ENCODE data around the gene CEACAM6.

The CEACAM6 gene

DNA sequence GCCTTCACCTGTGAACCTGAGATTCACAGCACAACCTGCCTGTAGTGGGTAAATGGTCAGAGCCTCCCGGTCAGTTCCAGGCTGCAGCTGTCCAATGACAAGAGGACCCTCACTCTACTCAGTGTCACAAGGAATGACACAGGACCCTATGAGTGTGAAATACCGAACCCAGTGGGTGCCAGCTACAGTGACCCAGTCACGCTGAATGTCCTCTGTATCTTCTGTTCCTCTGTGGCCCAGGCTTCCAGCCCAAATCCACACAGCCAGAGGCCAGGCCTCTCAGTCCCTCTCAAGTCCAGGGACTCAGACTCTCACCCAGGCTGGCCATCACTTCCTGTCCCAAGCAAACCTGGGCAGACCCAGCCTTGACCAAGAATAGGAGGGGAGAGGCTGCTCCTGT lies 51.8 kb downstream of the CEACAM6 start:
- Histone ChIP-seq H3K36me3 (ENCODE audit: control insufficient read depth in 1 of 2, insufficient read depth in 2 of 2, low read length in 2 of 2) (no peaks in the 10 kb centered on the region), H3K4me3 (ENCODE audit: low read depth in 1 of 2, low read length in 2 of 2) (no peak overlapping the region), H3K9ac (ENCODE audit: low read depth in 1 of 2, low read length in 2 of 2) (no peak overlapping the region), H3K27ac (ENCODE audit: low read depth, low read length) (no peak overlapping the region), H3K9me3 (ENCODE audit: control insufficient read depth in 1 of 2, low read length in 2 of 2) (no peaks in the 10 kb centered on the region), H3K4me1 (ENCODE audit: control insufficient read depth in 1 of 2, insufficient read depth in 2 of 2, low read length in 2 of 2) (no peaks in the 10 kb centered on the region), H3K27me3 (ENCODE audit: control insufficient read depth in 1 of 2, insufficient read depth in 2 of 2, low read length in 2 of 2) (no peaks in the 10 kb centered on the region)

GRCh38 chr19:41808663-41809566 lies 53.6 kb downstream of the CEACAM6 start:
- H3K9me3 ChIP-seq (ENCODE audit: control insufficient read depth in 1 of 2, low read length in 2 of 2), result no peaks in the 10 kb centered on the region
- no peak overlapping the region for H3K9ac ChIP-seq (ENCODE audit: low read depth in 1 of 2, low read length in 2 of 2)
- no peaks in the 10 kb centered on the region for H3K4me1 ChIP-seq (ENCODE audit: control insufficient read depth in 1 of 2, insufficient read depth in 2 of 2, low read length in 2 of 2)
- no peak overlapping the region for H3K4me3 ChIP-seq (ENCODE audit: low read depth in 1 of 2, low read length in 2 of 2)
- H3K27ac ChIP-seq (ENCODE audit: low read depth, low read length), result no peak overlapping the region
- no peaks in the 10 kb centered on the region for H3K36me3 ChIP-seq (ENCODE audit: control insufficient read depth in 1 of 2, insufficient read depth in 2 of 2, low read length in 2 of 2)
- no peaks in the 10 kb centered on the region for H3K27me3 ChIP-seq (ENCODE audit: control insufficient read depth in 1 of 2, insufficient read depth in 2 of 2, low read length in 2 of 2)

DNA sequence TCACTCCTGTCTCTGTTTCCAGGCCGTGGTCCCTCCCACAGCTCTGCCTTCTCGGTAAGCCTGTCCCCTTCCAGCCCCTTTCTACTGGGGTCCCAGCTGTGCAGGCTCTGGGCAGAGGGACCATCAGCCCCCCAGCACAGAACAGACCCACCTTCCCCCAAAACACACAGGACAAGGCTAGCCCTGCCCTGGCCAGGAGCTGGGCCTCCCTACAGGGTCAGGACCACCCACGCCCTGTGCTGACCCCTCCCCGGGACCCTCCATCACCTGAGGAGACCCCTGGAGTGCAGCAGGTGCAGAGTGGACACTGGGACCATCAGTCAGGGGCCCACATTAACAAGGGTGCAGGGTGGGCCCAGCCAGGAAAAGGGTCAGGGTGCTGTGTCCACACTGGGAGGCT lies 55.0 kb downstream of the CEACAM6 start:
- no peaks in the 10 kb centered on the region for H3K4me1 ChIP-seq (ENCODE audit: control insufficient read depth in 1 of 2, insufficient read depth in 2 of 2, low read length in 2 of 2)
- H3K9me3 ChIP-seq (ENCODE audit: control insufficient read depth in 1 of 2, low read length in 2 of 2), result no peaks in the 10 kb centered on the region
- no peaks in the 10 kb centered on the region for H3K36me3 ChIP-seq (ENCODE audit: control insufficient read depth in 1 of 2, insufficient read depth in 2 of 2, low read length in 2 of 2)
- no peaks in the 10 kb centered on the region for H3K27me3 ChIP-seq (ENCODE audit: control insufficient read depth in 1 of 2, insufficient read depth in 2 of 2, low read length in 2 of 2)
- H3K4me3 ChIP-seq (ENCODE audit: low read depth in 1 of 2, low read length in 2 of 2), result no peak overlapping the region
- no peak overlapping the region for H3K9ac ChIP-seq (ENCODE audit: low read depth in 1 of 2, low read length in 2 of 2)
- H3K27ac ChIP-seq (ENCODE audit: low read depth, low read length), result no peak overlapping the region

DNA sequence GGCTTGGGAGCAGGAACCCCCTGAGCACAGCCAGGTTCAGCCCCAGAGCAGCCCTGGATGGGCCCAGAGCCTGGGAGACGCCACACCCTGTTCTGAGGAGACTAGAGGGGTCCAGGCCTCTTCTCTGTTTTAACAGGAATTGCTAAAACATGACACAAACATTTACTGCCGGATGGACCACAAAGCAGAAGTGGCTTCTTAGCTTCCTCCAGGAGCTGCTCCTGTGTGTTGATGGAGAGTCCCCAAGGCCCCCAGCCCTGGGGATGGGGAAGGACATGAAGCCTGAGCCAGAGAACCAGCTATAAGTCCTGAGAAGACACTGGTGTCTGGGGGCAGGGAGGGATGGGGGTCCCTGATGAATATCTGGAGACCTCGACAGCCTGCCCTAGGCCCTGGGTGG lies 55.7 kb downstream of the CEACAM6 start:
- Histone ChIP-seq H3K36me3 (ENCODE audit: control insufficient read depth in 1 of 2, insufficient read depth in 2 of 2, low read length in 2 of 2) (no peaks in the 10 kb centered on the region), H3K9ac (ENCODE audit: low read depth in 1 of 2, low read length in 2 of 2) (no peak overlapping the region), H3K4me1 (ENCODE audit: control insufficient read depth in 1 of 2, insufficient read depth in 2 of 2, low read length in 2 of 2) (no peaks in the 10 kb centered on the region), H3K4me3 (ENCODE audit: low read depth in 1 of 2, low read length in 2 of 2) (no peak overlapping the region), H3K27me3 (ENCODE audit: control insufficient read depth in 1 of 2, insufficient read depth in 2 of 2, low read length in 2 of 2) (no peaks in the 10 kb centered on the region), H3K9me3 (ENCODE audit: control insufficient read depth in 1 of 2, low read length in 2 of 2) (no peaks in the 10 kb centered on the region), H3K27ac (ENCODE audit: low read depth, low read length) (no peak overlapping the region)

DNA sequence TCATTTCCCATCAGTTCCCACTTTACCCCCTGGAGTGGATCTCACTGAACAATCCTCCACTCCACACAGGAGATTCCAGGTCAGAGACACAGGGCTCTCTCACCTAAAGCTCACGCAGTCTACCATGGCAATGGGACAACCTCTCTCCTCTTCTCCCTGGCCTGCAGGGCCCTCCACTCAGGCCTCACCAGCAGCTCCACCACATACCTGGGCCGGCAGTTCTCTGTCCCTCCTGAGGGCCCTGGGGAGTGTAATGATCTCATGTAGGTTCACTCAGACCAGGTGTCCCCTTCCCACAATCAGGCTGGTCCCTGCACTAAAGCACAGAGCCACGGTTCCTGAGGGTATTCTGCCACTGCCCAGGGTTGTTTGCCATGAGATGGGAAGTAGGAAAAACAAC lies 56.7 kb downstream of the CEACAM6 start:
- no peaks in the 10 kb centered on the region for H3K36me3 ChIP-seq (ENCODE audit: control insufficient read depth in 1 of 2, insufficient read depth in 2 of 2, low read length in 2 of 2)
- H3K4me3 ChIP-seq (ENCODE audit: low read depth in 1 of 2, low read length in 2 of 2), result no peak overlapping the region
- H3K27me3 ChIP-seq (ENCODE audit: control insufficient read depth in 1 of 2, insufficient read depth in 2 of 2, low read length in 2 of 2), result no peaks in the 10 kb centered on the region
- no peaks in the 10 kb centered on the region for H3K4me1 ChIP-seq (ENCODE audit: control insufficient read depth in 1 of 2, insufficient read depth in 2 of 2, low read length in 2 of 2)
- no peak overlapping the region for H3K9ac ChIP-seq (ENCODE audit: low read depth in 1 of 2, low read length in 2 of 2)
- H3K27ac ChIP-seq (ENCODE audit: low read depth, low read length), result no peak overlapping the region
- H3K9me3 ChIP-seq (ENCODE audit: control insufficient read depth in 1 of 2, low read length in 2 of 2), result no peaks in the 10 kb centered on the region

DNA sequence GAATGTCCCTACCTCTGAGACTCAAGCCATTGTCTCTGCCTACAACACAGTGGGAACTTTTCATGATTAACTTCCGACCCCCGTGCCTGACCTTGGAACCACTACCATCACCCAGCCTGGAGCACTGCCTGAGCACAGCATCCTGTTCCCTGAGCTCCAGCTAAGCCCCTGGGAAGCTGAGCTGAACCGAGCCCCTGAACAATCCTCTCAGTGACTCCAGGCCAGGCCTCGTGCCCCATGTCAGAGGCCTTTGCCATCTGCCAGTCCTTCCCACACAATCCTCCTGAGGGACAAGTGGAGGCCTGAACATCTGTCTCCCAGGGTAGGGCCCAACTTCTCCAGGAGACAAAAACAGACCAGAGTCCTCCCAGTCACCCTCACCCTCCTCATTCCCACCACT lies 58.6 kb downstream of the CEACAM6 start:
- Histone ChIP-seq H3K4me1 (ENCODE audit: control insufficient read depth in 1 of 2, insufficient read depth in 2 of 2, low read length in 2 of 2) (no peaks in the 10 kb centered on the region), H3K9me3 (ENCODE audit: control insufficient read depth in 1 of 2, low read length in 2 of 2) (no peaks in the 10 kb centered on the region), H3K9ac (ENCODE audit: low read depth in 1 of 2, low read length in 2 of 2) (no peak overlapping the region), H3K27me3 (ENCODE audit: control insufficient read depth in 1 of 2, insufficient read depth in 2 of 2, low read length in 2 of 2) (no peaks in the 10 kb centered on the region), H3K4me3 (ENCODE audit: low read depth in 1 of 2, low read length in 2 of 2) (no peak overlapping the region), H3K27ac (ENCODE audit: low read depth, low read length) (no peak overlapping the region), H3K36me3 (ENCODE audit: control insufficient read depth in 1 of 2, insufficient read depth in 2 of 2, low read length in 2 of 2) (no peaks in the 10 kb centered on the region)

GRCh38 chr19:41815301-41815700 lies 60.0 kb downstream of the CEACAM6 start:
- Histone ChIP-seq H3K27me3 (ENCODE audit: control insufficient read depth in 1 of 2, insufficient read depth in 2 of 2, low read length in 2 of 2) (no peaks in the 10 kb centered on the region), H3K27ac (ENCODE audit: low read depth, low read length) (no peak overlapping the region), H3K9ac (ENCODE audit: low read depth in 1 of 2, low read length in 2 of 2) (no peak overlapping the region), H3K4me3 (ENCODE audit: low read depth in 1 of 2, low read length in 2 of 2) (no peak overlapping the region), H3K36me3 (ENCODE audit: control insufficient read depth in 1 of 2, insufficient read depth in 2 of 2, low read length in 2 of 2) (no peaks in the 10 kb centered on the region), H3K4me1 (ENCODE audit: control insufficient read depth in 1 of 2, insufficient read depth in 2 of 2, low read length in 2 of 2) (no peaks in the 10 kb centered on the region), H3K9me3 (ENCODE audit: control insufficient read depth in 1 of 2, low read length in 2 of 2) (no peaks in the 10 kb centered on the region)

DNA sequence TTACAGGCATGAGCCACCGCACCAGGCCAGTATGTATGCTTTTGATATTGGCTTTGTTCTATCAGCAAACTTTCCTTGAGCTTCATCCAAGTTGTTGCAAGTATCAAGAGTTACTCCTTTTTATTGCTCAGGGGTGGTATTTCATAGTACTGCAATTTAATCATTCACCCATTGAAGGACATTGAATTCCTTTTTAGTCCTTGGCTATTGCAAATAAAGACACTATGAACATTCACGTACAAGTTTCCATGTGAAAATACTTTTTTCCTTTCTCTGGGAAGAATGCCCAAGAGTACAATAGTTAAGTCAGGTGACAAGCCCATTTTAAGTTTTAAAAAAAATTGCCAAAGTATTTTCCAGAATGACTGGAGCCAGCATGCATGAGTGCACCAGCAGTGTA lies 61.4 kb downstream of the CEACAM6 start:
- Histone ChIP-seq H3K9ac (ENCODE audit: low read depth in 1 of 2, low read length in 2 of 2) (no peak overlapping the region), H3K4me1 (ENCODE audit: control insufficient read depth in 1 of 2, insufficient read depth in 2 of 2, low read length in 2 of 2) (no peaks in the 10 kb centered on the region), H3K27ac (ENCODE audit: low read depth, low read length) (no peak overlapping the region), H3K9me3 (ENCODE audit: control insufficient read depth in 1 of 2, low read length in 2 of 2) (no peaks in the 10 kb centered on the region), H3K36me3 (ENCODE audit: control insufficient read depth in 1 of 2, insufficient read depth in 2 of 2, low read length in 2 of 2) (no peaks in the 10 kb centered on the region), H3K4me3 (ENCODE audit: low read depth in 1 of 2, low read length in 2 of 2) (no peak overlapping the region), H3K27me3 (ENCODE audit: control insufficient read depth in 1 of 2, insufficient read depth in 2 of 2, low read length in 2 of 2) (peaks cover 5 to 6% of the 10 kb centered on the region in 2 donors)

DNA sequence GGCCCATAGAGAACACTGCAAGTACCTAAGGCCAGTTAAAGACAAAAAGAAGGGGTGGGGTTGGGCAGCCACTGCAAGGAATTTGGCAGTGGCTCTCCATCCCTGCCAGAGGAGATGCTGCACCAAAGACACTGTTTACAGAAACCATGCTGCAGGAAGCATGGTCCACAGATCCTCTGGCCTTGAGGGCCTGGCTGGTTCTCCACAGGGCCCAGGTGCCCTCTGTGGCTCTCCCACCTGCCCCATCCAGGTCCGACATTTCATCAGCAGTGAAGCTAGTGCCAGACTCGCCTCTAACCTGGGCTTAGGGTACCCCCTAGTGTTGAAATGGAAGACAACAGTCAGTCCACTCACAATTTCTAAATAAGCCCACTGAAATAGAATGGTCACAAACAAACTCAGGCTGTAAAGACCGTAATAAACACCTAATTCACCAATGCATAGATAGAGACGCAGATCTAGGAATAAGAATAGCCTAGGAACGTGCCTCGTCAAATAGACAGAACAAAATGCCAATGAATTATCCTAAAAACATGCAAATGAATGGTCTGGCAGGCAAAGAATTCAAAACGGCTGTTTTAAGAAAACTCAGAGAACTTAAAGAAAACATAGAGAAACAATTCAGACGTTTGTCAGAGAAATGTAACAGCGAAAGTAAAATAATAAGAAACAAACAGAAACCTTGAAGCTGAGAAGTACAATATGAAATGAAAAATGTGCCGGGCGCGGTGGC lies 65.8 kb downstream of the CEACAM6 start:
- Histone ChIP-seq H3K4me1 (ENCODE audit: control insufficient read depth in 1 of 2, insufficient read depth in 2 of 2, low read length in 2 of 2) (no peaks in the 10 kb centered on the region), H3K9me3 (ENCODE audit: control insufficient read depth in 1 of 2, low read length in 2 of 2) (no peaks in the 10 kb centered on the region), H3K36me3 (ENCODE audit: control insufficient read depth in 1 of 2, insufficient read depth in 2 of 2, low read length in 2 of 2) (no peaks in the 10 kb centered on the region), H3K27ac (ENCODE audit: low read depth, low read length) (no peak overlapping the region), H3K4me3 (ENCODE audit: low read depth in 1 of 2, low read length in 2 of 2) (no peak overlapping the region), H3K27me3 (ENCODE audit: control insufficient read depth in 1 of 2, insufficient read depth in 2 of 2, low read length in 2 of 2) (peaks cover 5 to 6% of the 10 kb centered on the region in 2 donors), H3K9ac (ENCODE audit: low read depth in 1 of 2, low read length in 2 of 2) (no peak overlapping the region)
